Fibroblast of skin of right biceps (primary cell): ENCODE results near the gene LGALS3BP.
"Not testable (repeated sequence)": the region's sequence is repeated elsewhere in the genome, so short reads cannot be mapped to it uniquely, and the experiment has no call there.

Source experiments
- DNase-seq: peaks from one replicate; pipeline ENCODE4 v3.0.0-alpha.2; 2013

Gene LGALS3BP

GRCh38 chr17:78960928-78961327, 18.8 kb downstream of the LGALS3BP start:
- no peak for DNase-seq

DNA sequence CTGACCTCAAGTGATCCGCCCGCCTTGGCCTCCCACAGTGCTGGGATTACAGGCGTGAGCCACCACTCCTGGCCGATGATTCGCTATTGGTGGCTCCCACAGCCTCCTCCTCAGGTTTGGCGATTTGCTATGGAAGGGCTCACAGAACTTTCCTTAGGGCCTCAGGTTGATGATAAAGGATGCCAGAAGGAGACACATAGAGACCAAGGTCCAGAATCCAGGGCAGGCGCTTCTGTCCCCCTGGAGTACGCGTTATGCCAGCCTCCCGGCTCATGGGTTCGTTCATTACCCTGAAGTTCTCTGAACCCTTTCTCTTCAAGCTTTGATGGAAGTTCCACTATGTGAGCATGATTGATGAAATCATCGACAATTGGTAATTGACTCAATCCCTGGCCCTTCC, 19.9 kb downstream of the LGALS3BP start:
- no peak for DNase-seq

GRCh38 chr17:78958641-78959127, 21.0 kb downstream of the LGALS3BP start:
- DNase-seq: no peak

GRCh38 chr17:78957128-78957527, 22.6 kb downstream of the LGALS3BP start:
- peak; percentile 90 for DNase-seq

DNA sequence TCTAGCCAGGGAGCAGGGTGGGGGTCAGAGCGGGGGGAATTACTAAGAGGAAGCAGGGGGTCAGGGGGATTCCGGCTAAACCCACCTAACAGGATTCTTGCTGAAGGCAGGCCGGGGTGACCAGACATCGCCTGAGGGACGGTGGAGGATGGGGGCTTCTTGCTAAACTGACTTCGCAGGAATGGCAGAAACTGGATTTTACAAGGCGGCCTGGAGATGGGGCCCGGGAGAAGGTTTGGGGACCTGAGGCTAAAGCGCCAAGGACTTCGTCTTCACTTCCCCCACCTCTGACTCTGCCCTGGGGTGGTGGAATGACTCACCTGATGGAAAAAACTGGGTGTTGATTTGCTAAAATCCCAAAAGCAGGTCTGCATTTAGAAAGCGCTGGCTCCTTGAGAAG, 23.5 kb downstream of the LGALS3BP start:
- DNase-seq: no peak

DNA sequence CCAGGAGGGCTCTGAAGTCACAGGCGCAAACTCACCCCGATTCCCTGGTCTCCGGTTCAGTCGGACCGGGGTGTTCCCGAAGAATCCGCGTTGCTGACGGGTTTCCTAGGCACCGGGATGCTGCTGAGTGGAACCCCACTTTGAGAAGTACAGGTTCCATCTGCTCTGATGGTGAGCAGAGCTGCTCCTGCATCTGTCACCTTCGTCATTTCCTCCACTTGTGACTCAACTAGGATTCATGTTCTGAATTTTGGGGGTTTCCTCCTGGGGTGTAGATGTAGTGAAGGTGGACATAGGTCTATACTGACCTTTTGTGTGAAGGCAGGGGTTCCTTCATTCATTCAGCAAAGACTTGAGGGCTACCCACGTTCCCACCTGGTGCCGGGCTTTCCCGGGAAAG, 25.0 kb downstream of the LGALS3BP start:
- DNase-seq: no peak

GRCh38 chr17:78953356-78954350, 26.1 kb downstream of the LGALS3BP start:
- no peak for DNase-seq

- DNase-seq: no peak
Observed at GRCh38 chr17:78952706-78953105, 27.0 kb downstream of the LGALS3BP start.

GRCh38 chr17:78951967-78952551, 27.7 kb downstream of the LGALS3BP start:
- DNase-seq: no peak

DNA sequence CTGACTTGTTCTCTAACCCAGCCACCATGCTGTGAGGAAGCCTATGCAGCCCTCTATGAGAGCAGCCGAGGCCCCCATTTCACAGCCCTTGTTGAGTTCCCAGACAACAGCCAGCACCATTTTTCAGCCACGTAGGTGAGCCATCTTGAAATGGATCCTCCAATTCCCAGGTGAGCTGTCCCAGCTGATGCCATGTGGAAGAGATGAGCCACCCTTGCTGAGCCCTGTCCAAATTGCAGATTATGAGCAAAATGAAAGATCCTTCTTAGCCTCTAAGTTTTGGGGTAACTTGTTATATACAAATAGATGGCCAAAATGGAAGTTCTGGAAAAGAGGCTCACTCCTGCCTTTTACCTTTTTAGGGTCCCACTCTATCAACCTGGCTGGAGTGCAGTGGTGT, 28.9 kb downstream of the LGALS3BP start:
- no peak for DNase-seq

DNA sequence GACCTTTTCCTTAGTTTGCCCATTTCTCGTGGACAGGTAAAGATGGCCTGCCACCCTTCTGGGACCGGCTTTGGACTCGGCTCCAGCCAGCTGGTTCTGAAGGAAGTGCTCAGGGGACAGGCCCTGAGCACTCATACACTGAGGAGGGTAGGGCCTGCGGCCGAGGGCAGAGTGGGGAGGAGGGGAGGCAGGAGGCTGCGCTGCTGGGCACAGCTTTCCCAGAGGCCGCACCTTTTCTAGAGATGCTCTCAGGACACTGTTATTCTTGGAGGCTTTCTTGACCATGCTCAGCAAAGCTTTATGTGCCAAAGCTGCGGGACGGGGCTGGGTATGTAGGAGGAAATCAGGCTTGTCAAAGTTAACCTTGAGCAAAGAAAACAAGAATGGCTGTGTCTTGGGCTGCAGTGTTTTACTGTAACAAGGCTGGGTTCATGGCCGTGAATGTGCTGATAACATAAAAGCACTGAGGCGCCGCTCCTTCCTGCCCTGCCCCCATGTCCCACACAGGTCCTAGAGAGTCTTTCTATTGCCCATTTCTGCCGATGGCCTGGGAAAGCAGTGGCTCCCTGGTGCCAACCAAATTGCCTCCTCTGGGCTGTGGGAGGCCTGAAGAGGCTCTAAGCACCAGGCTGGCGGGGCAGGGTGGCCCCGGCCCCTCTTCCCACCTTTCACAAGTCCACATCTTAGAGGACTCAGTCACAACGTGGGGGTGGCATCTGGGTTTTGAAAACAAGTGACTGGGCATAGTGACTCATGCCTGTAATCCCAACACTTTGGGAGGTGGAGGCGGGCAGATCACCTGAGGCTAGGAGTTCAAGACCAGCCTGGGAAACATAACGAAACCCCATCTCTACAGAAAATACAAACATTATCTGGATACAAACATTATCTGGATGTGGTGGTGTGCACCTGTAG, 32.2 kb downstream of the LGALS3BP start:
- no peak for DNase-seq

- DNase-seq: no peak
Observed at GRCh38 chr17:78946631-78947030, 33.1 kb downstream of the LGALS3BP start.

DNA sequence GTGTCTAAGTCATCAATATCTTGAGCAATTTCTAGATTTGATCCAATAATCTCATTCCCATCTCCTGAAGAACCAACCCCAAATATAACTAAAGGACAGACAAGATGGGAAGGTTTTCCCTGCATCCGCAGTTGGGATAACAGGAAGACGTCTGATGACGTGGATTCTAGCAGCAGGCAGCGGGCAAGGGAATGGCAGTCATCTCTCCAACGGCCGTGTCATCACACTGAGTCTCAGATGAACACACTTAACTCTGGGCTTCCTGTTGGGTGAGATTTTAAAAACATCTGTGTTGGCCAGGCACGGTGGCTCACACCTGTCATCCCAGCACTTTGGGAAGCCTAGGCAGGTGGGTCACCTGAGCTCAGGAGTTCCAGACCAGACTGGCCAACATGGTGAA, 33.6 kb downstream of the LGALS3BP start:
- DNase-seq: no peak

- DNase-seq: not testable (repeated sequence)
Observed at GRCh38 chr17:78945455-78945854, 34.3 kb downstream of the LGALS3BP start.

- no peak for DNase-seq
Observed at GRCh38 chr17:78944956-78945355, 34.8 kb downstream of the LGALS3BP start.

DNA sequence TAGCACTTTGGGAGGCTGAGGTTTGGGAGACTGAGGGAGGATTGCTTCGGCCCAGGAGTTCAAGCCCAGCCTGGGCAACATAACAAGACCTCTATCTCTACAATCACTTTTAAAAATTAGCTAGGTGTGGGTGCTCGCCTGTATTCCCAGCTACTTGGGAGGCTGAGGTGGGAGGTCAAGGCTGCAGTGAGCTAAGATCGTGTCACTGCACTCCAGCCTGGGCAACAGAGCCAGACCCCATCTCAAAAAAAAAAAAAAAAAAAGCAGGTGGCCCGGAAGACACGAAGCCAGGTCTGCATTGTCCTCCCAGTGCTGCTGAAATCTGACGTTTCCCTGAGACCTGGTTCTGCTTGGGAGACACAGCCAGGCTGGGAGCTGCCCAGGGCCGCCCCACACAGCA, 35.7 kb downstream of the LGALS3BP start:
- DNase-seq: no peak

GRCh38 chr17:78940708-78941107, 39.0 kb downstream of the LGALS3BP start:
- peak; percentile 78 for DNase-seq

DNA sequence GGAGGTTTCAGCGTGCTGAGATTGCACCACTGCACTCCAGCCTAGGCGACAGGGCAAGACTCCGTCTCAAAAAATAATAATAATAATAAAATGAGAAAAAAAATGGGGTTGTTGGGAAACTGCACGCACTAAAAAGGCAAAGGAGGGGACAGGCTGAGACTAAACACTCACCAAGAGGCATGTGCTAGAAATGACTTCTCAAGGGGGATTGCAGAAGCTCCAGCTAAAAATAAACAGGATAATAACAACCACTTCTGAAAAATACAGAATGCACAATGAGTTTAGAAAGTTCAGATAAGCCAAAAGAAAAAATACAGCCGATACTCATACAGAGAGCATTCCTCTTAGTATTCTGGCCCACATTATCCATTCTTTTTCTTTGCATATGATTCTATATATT, 39.5 kb downstream of the LGALS3BP start:
- DNase-seq: no peak

GRCh38 chr17:78939615-78940014, 40.1 kb downstream of the LGALS3BP start:
- peak; percentile 43 for DNase-seq

- no peak for DNase-seq
Observed at GRCh38 chr17:78937561-78937960, 42.2 kb downstream of the LGALS3BP start.

DNA sequence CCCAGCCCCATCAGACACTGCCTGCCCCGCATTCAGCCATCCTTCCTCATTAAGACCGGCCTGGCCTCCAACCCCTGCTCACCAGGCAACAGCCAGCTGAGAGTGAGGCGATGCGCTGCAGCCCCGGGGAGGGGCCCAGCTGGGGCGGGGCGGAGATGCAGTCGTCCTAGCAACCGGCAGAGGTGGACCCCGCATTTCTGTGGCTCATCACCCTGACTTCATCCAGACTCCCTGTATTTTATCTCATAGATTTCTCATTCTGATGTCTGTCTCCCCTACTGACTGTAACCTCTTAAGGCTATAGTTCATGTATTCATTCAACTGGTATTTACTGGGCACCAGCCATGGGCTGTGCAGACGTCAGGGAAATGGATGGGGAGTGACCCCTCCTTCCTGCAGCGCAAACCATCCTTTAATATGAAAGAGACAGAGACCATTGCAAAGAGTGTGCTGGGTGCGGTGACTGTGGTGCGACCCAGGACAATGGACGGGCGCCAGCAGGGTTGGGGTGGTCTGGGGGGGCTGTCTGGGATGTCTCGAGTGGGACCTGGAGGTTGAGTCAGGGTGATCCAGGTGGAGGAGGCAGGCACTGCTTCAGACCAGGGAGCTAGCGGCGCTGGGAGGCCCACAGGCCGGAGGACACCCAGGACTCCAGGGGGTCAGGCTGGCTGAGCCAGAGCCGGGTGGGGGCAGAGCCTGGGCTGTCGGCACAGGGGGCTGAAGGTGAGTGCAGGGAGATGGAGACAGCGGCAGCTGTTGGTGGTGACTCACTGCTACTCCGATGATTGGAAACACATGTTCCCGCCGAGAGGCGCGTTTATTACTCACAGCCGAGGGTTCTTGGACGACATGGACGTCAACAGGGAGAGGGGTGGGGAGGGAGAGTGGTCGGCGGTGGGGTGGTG, 44.1 kb downstream of the LGALS3BP start:
- DNase-seq: peak; percentile 99
